Left renal cortex interstitium (tissue), 4 donors: ENCODE results near the gene HTRA2. TPM values are rescaled to one million over a fixed set of nuclear protein-coding genes. Genes with fewer than 3 reads are reported as not detected.
A peak's percentile ranks its signal among the peaks of the same experiment; 100 is the strongest.
"Not testable (repeated sequence)": the region's sequence is repeated elsewhere in the genome, so short reads cannot be mapped to it uniquely, and the experiment has no call there.

Source experiments
- DNase-seq, 4 donors: peaks; one replicate each; pipeline ENCODE4 v3.0.0-alpha.2; 2013; ENCODE audit warnings: low read depth in 4 of 4, low spot score in 2 of 4, missing footprints in 1 of 4
- polyA plus RNA-seq, 4 donors: library from polyadenylated mRNA; unstranded; fragments of 120-200 nt; gene quantifications; one replicate each; pipeline ENCODE4 v1.2.1, GENCODE V29; 2013; ENCODE audit not compliant: insufficient read length in 4 of 4

Gene HTRA2
- 10 to 100 TPM; 33.6 to 36.9 (median 35.0) TPM for polyA plus RNA-seq

DNA sequence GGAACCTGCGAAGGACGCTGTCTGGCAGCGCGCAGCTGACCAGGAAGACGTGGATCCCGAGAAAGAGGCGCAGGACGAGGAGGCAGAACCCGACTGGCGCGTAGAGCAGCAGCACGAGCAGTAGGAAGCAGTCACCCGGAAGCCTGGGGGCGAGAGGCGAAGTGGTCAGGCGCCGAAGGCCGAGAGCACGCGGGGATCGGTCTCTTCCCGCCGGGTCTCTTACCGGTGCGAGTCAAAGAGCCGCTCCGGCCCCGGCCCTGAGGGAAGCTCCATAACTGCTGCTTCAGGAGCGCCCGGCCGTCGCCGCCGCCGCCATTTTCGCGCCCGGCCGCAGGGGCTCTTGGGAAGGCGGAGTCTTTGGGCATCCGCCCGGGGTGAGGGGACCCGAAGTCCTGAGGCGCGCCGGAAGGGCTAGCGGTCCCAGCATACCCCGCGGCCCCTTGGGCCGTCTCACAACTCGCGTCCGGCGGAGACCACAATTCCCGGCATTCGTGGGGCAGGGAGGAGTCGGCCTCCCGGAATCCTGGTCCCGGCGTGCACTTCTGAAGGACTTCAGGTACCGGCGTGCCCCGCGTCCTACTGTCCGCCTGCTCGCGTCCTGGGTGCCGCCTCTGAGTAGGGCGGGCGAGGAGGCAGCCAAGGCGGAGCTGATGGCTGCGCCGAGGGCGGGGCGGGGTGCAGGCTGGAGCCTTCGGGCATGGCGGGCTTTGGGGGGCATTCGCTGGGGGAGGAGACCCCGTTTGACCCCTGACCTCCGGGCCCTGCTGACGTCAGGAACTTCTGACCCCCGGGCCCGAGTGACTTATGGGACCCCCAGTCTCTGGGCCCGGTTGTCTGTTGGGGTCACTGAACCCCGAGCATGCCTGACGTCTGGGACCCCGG is at the start of gene HTRA2, which contains the start of gene AUP1:
Gene HTRA2, plus strand, starts transcription at position 577 of the 882 bp plus-strand sequence. Its CDS starts 74 bp downstream, at position 651.
Gene AUP1, minus strand, starts transcription at position 350 of the 882 bp plus-strand sequence. Its CDS starts 77 bp downstream, at position 273.
- peak; percentile 94 to 99 (median 94) for DNase-seq

DNA sequence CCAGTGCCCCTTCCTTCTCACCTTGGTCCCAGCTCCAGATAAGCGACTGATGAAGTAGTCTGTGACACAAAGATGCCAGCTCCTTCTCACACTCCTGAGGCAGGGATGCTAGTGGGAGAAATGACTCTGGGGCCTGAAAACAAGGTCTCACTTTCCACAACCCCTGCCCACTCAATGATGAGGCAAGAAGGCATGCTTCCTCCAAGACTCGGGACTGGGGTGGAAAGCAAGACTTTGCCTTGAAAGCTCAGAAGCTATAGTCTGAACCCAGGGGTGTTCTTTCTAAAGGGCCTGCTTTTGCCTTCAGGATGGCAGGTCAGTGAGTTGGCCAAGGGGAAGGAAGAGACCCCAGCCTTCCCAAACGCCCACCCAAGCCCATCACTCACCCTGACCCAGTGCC is 48.3 kb upstream of the HTRA2 start:
- DNase-seq, result no peak

- DNase-seq, result no peak
Observed at GRCh38 chr2:74481961-74482800, 47.6 kb upstream of the HTRA2 start.

- DNase-seq, result peak; percentile 94 to 97 (median 96)
Observed at GRCh38 chr2:74482801-74483674, 46.7 kb upstream of the HTRA2 start, which contains the start of the genes CCDC142 and TTC31. TSS of gene CCDC142 (minus strand) at chr2:74482998. CDS start at chr2:74482837, 161 bp downstream. TSS of gene TTC31 (plus strand) at chr2:74483081. CDS start at chr2:74483096, 15 bp downstream.

GRCh38 chr2:74483675-74484164 is 46.0 kb upstream of the HTRA2 start:
- not testable (repeated sequence) for DNase-seq

- DNase-seq, result no peak
Observed at GRCh38 chr2:74486141-74486540, 43.6 kb upstream of the HTRA2 start.

DNA sequence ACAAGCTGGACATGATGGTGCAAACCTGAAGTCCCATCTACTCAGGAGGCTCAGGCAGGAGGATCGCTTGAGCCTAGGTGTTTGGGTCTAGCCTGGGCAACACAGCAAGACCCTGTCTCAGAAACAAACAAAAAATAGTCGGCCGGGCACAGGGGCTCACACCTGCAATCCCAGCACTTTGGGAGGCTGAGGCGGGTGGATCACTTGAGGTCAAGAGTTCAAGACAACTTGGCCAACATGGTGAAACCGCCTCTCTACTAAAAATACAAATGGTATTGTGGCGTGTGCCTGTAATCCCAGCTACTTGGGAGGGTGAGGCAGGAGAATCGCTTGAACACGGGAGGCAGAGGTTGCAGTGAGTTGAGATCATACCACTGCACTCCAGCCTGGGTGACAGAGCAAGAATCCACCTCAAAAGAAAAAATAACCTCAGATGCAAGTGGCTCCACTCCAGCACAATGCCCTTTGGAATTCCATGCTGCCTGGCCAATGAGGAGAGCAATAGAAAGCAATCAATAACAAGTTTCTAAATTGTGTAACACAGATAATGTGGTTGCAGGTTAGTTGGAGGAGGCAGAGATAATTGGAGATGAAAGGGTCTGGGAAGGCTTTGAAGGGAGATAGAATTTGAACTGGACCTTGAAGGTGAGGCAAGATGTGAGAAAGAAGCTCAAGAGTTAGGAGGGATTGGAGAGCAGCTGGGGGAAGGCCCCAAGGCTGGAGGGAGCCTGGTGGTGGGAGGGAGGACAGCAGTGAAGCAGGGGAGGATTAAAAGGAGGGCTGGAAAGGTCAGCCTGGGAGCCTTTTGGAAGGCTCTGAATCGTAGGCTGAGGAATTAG is 40.9 kb upstream of the HTRA2 start:
- no peak for DNase-seq

GRCh38 chr2:74489906-74490305 is 39.8 kb upstream of the HTRA2 start:
- no peak for DNase-seq

GRCh38 chr2:74491648-74492544 is 37.8 kb upstream of the HTRA2 start:
- DNase-seq, result no peak

DNA sequence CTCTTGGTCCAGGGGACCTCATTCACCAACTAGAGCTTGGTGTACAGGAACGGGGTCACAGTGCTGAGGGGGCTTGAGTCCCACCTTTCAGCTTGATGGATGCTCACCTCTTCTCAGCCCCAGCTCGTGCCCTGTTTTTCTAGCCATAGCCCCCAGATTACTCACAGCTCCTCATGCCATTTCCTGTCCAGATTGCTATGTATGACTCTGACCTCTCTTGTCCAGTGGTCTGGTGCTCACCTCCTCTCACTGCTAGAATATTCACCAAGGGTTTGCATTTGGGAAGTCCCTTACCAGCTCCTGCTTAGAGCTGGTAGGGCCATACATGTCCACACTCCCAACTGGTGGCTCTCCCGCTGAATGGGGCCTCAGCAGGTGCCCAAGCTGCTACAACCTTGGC is 36.2 kb upstream of the HTRA2 start:
- no peak for DNase-seq

DNA sequence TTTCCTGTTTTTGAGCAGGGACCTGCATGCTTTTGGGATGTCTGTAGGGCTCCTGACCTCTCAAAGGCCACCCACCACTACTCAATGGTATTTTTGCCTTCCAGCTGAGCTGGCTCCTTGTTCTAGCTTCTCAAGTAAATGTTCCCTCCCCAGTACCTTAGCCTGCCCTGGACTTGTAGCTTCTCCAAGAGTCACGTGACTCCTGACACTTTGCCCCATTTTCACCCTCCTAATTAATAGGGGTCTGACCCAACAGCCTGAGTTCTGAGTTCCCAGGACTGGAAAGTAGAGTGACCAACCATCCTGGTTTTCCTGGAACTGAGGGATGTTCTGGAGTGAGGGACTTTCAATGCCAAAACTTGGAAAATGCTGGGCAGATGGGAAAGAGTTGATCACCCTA is 34.3 kb upstream of the HTRA2 start:
- DNase-seq, result no peak

GRCh38 chr2:74496997-74497776 is 32.5 kb upstream of the HTRA2 start:
- no peak for DNase-seq

DNA sequence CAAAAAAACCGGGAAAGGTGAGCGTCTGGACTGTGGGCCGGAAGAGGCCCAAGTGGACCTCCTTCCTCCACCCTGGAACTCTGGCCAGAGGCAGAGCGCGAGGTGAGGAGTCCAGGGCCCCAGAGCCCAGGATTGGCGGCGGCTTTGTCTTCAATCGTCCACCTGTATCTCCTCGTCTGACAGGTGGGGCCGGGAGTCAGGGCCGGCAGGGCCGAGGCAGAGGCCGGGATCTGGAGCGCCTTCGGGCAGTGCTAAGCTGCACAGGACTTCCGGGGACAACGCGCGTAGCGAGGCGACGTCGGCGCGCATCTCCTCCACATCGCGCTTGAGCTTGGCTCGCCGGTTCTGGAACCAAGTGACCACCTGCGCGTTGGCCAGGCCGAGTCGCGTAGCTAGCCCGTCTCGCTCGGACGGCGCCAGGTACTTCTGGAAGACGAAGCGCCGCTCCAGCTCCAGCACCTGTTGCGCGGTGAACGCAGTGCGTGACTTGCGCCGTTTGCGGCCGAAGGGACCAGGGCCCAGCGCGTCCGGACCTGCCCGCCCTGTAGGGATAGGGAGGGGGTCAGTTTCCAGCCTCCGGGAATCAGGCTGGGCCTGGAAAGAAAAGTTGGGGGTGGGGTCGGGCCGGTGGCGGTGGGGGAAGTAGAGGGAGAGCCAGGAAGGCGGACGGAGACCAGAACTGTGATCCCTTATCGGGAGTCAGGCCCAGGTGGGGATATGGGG is 31.8 kb upstream of the HTRA2 start:
- no peak for DNase-seq

DNA sequence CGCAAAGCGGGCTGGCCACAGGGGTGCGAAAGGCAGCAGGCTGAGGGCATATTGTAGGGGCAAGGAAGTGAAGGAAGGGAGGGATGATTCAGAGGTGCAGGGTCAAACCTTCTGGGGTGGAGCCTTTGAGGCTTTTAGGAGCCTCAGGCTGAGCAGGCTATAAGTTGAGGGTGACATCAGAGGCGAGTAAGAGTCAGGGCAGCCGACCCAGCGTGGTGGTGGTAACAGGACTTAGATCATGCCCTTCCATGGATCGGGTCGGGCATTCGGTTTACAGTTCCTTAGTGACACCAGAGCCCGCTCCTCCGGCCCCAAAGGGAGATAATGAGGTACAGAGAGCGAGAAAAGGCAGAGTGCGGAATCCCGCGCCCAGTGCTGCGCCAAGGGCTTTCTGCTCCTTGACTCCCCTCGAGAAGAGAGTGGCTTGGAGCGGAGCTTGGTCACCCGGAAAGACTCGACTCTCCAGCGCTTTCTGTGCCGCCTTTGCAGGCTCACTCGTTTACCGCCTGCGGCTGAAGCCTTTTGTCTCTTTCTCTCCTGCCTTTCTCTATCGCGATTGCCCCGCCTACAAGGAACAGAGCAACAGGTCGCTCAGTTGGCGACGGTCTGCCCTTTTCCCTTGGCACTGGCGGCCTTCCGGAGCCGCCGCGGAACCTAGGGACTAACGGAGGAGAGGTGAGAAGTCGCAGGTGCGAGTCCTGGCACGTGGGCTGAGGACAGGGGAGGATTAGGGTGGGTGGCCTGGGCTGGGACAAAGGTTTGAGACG is 31.1 kb upstream of the HTRA2 start:
- no peak for DNase-seq

DNA sequence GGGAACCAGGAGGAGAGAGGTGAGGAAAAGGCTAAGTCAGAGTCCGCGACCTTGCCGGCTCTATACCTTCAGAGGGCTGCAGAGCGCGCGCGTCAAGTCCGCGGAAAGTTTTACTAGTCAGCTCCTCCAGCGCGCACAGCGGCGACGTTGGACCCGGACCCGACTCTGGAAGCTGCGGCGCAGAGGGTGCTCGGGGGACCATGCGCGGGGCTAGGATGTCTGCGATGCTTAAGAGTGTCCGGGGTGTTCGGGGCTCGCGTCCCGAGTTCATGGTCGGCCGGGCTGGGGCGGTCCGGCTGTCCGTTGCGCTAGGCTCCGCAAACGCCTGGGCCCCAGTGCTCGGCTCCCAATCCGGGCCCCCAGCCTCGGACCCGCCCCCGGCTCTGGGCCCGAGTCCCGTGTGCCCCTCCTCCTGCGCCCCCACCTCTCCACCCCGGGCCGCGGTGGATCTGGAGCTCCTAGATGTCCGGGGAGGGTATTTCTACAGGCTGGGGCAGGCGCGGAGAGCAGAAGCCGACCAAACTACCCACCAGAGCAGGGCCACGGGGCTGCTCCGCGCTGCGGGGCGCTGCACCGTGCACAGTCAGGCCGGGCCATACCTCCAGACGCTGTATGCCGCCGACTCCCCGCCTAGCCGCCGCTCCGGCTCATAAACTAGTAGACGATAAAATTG is 30.3 kb upstream of the HTRA2 start, which contains the start of gene LBX2:
Gene LBX2, minus strand, starts transcription at position 337 of the 673 bp plus-strand sequence. Its CDS starts 66 bp downstream, at position 271.
- no peak for DNase-seq
